ENCODE measurements around the gene MSGN1.

DNA sequence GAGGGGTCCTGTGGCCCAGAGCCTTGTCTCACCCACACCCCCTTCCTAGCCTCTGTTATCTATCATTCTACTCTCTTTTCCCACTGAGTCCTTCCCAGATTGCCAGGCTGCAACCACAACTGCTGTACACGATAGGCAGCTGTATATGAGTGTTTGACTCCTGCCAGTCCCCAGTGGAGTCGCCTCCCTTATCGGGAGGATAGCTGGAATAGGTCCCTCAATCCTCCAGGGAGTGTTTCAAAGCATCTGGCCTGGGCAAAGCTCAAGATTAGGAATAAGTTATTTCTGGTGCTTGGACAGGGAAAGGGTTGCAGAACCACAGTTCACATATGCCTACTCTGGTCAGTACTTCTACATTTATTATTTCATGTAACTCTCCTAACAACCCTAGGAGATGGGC lies 4.8 kb downstream of the MSGN1 start:
- TF ChIP-seq, protein P1, sequence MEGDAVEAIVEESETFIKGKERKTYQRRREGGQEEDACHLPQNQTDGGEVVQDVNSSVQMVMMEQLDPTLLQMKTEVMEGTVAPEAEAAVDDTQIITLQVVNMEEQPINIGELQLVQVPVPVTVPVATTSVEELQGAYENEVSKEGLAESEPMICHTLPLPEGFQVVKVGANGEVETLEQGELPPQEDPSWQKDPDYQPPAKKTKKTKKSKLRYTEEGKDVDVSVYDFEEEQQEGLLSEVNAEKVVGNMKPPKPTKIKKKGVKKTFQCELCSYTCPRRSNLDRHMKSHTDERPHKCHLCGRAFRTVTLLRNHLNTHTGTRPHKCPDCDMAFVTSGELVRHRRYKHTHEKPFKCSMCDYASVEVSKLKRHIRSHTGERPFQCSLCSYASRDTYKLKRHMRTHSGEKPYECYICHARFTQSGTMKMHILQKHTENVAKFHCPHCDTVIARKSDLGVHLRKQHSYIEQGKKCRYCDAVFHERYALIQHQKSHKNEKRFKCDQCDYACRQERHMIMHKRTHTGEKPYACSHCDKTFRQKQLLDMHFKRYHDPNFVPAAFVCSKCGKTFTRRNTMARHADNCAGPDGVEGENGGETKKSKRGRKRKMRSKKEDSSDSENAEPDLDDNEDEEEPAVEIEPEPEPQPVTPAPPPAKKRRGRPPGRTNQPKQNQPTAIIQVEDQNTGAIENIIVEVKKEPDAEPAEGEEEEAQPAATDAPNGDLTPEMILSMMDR (IDR thresholded peaks at IDR 0.05), result no peak
- TF ChIP-seq POLR2AphosphoS5 (IDR thresholded peaks at IDR 0.05), result no peak
- no peak for TF ChIP-seq POLR2A (IDR thresholded peaks at IDR 0.05)
- no peak for TF ChIP-seq EP300 (IDR thresholded peaks at IDR 0.05)
